HCT116 (cell line): Measurements from ENCODE around the gene ZNF496. TPM values are rescaled to one million over a fixed set of nuclear protein-coding genes. Genes with fewer than 3 reads are reported as not detected.

Experiments used
- ATAC-seq: fragments of 200-7000 bp; cut with Tn5 transposase; 2 replicates; pipeline ENCODE4 v1.9.1; 2020; ENCODE audit warnings: mild to moderate bottlenecking, moderate library complexity
- BruUV-seq: library from RNA; stranded (reverse); fragments of 400-500 nt; replicated peaks from 2 replicates; lab custom pipeline; 2021; lab: Mats Ljungman, UMichigan
- CTCF ChIA-PET: fragments of 300-600 bp; sonication (Branson Sonifier 250); formaldehyde crosslinking; loops from one replicate; lab custom pipeline; 2021; ENCODE audit warnings: antibody characterized with exemption; lab: Charles Lee
- POLR2A ChIA-PET: fragments of 300-600, 350-600 bp; sonication (Branson Sonifier 250); formaldehyde crosslinking; loops from one replicate; lab custom pipeline; 2021; ENCODE audit warnings: antibody characterized with exemption; lab: Charles Lee
- RAD21 ChIA-PET, 2 experiments: fragments of 300-600 bp; sonication (Branson Sonifier 250); formaldehyde crosslinking; loops; one replicate each; lab custom pipeline; 2023; ENCODE audit warnings: low total read pairs in 2 of 2; ENCODE audit not compliant: uncharacterized antibody in 2 of 2, unreplicated experiment in 2 of 2, low non-redundant PET in 1 of 2; lab: Charles Lee
- DNase-seq: peaks from one replicate; pipeline ENCODE4 v3.0.0-alpha.2; 2010; ENCODE audit warnings: low read depth, low spot score
- H2AFZ ChIP-seq: fragments of 200-600 bp; shearing (Covaris generic), sonication (generic); 2 replicates; pipeline ENCODE4 v1.6.1; 2017; ENCODE audit warnings: low read depth, mixed run types, mixed read lengths, antibody characterized with exemption, low read length; ENCODE audit not compliant: poor library complexity, severe bottlenecking
- H3K27ac ChIP-seq: 2 replicates; pipeline ENCODE4 v1.5.1; 2012; ENCODE audit warnings: low read depth, low read length
- H3K27me3 ChIP-seq: fragments of 200-600 bp; sonication (generic); 2 replicates; pipeline ENCODE4 v1.6.1; 2016; ENCODE audit warnings: mixed run types, low read length, mixed read lengths; ENCODE audit not compliant: insufficient read depth
- H3K36me3 ChIP-seq, 2 experiments: fragments of 200-500 bp in 1 of 2; fragments of 200-600 bp in 1 of 2; sonication (Bioruptor generic) in 1 of 2; sonication (generic) in 1 of 2; 2 replicates each; pipeline versions ENCODE4 v1.5.1 to v1.6.1; 2014 to 2016; ENCODE audit warnings: low read length in 2 of 2, inconsistent platforms in 1 of 2, mixed read lengths in 1 of 2, mixed run types in 1 of 2; ENCODE audit not compliant: insufficient read depth in 2 of 2, control insufficient read depth in 1 of 2
- H3K4me1 ChIP-seq, 2 experiments: fragments of 200-600 bp in 1 of 2; sonication (generic) in 1 of 2; 2 replicates each; pipeline versions ENCODE4 v1.5.1 to v1.6.1; 2012 to 2017; ENCODE audit warnings: low read length in 2 of 2, inconsistent platforms in 1 of 2, mild to moderate bottlenecking in 1 of 2, mixed read lengths in 1 of 2, mixed run types in 1 of 2, moderate library complexity in 1 of 2; ENCODE audit not compliant: insufficient read depth in 2 of 2, control insufficient read depth in 1 of 2
- H3K4me2 ChIP-seq: fragments of 200-600 bp; sonication (generic); 2 replicates; pipeline ENCODE4 v1.6.1; 2017; ENCODE audit warnings: mixed run types, low read length, mixed read lengths
- H3K4me3 ChIP-seq, 2 experiments: fragments of 200-600 bp in 1 of 2; sonication (generic) in 1 of 2; replicated peaks in 1 of 2; 2 replicates each; pipeline ENCODE4 v1.5.1; 2011 to 2016; ENCODE audit warnings: low read length in 2 of 2, control low read depth in 1 of 2, low read depth in 1 of 2, mild to moderate bottlenecking in 1 of 2, mixed read lengths in 1 of 2, mixed run types in 1 of 2
- H3K79me2 ChIP-seq: fragments of 200-600 bp; sonication (generic); 2 replicates; pipeline ENCODE4 v1.6.1; 2017; ENCODE audit warnings: mild to moderate bottlenecking, mixed run types, low read length, moderate library complexity, mixed read lengths; ENCODE audit not compliant: insufficient read depth
- H3K9ac ChIP-seq: fragments of 200-600 bp; sonication (generic); 2 replicates; pipeline ENCODE4 v1.6.1; 2016; ENCODE audit warnings: low read length, mixed read lengths
- H3K9me2 ChIP-seq: fragments of 200-600 bp; sonication (generic), shearing (Covaris generic); 2 replicates; pipeline ENCODE4 v1.6.1; 2017; ENCODE audit warnings: mixed run types, mild to moderate bottlenecking, moderate library complexity; ENCODE audit not compliant: insufficient read depth
- H3K9me3 ChIP-seq, 2 experiments: fragments of 200-500 bp in 1 of 2; fragments of 200-600 bp in 1 of 2; sonication (Bioruptor generic) in 1 of 2; sonication (generic) in 1 of 2; 2 replicates each; pipeline ENCODE4 v1.6.1; 2014 to 2017; ENCODE audit warnings: low read length in 2 of 2, mixed read lengths in 2 of 2, inconsistent platforms in 1 of 2, low read depth in 1 of 2, mild to moderate bottlenecking in 1 of 2, mixed run types in 1 of 2, moderate library complexity in 1 of 2; ENCODE audit not compliant: control insufficient read depth in 1 of 2, insufficient read depth in 1 of 2
- H4K20me1 ChIP-seq: fragments of 200-600 bp; sonication (generic), shearing (Covaris generic); 2 replicates; pipeline ENCODE4 v1.6.1; 2017; ENCODE audit warnings: mixed run types, mild to moderate bottlenecking, moderate library complexity; ENCODE audit not compliant: insufficient read depth
- CEBPB ChIP-seq: IDR thresholded peaks from 2 replicates; pipeline ENCODE4 v1.6.1; 2012; ENCODE audit warnings: low read depth
- EGR1 ChIP-seq: IDR thresholded peaks from 2 replicates; pipeline ENCODE4 v1.6.1; 2012; ENCODE audit warnings: low read depth
- ELF1 ChIP-seq: IDR thresholded peaks from 2 replicates; pipeline ENCODE4 v1.6.1; 2012; ENCODE audit warnings: low read depth, borderline replicate concordance
- EZH2 ChIP-seq: fragments of 200-600 bp; sonication (generic); IDR thresholded peaks from 2 replicates; pipeline ENCODE4 v1.6.1; 2017; ENCODE audit warnings: antibody characterized with exemption, mixed run types
- EZH2phosphoT487 ChIP-seq: fragments of 200-600 bp; IDR thresholded peaks from 2 replicates; pipeline ENCODE4 v1.6.1; 2018; ENCODE audit warnings: antibody characterized with exemption, borderline replicate concordance
- POLR2A ChIP-seq: IDR thresholded peaks from 2 replicates; pipeline ENCODE4 v1.7.0; 2011; ENCODE audit warnings: borderline replicate concordance; ENCODE audit not compliant: insufficient read depth, insufficient read length; ENCODE audit errors: extremely low read depth
- POLR2AphosphoS5 ChIP-seq: IDR thresholded peaks from 2 replicates; pipeline ENCODE4 v1.6.1; 2011; ENCODE audit warnings: mild to moderate bottlenecking, low read depth, low read length, moderate library complexity
- RAD21 ChIP-seq: IDR thresholded peaks from 2 replicates; pipeline ENCODE4 v1.6.1; 2012; ENCODE audit warnings: low read depth, mild to moderate bottlenecking
- SIN3A ChIP-seq: IDR thresholded peaks from 2 replicates; pipeline ENCODE4 v1.6.1; 2012; ENCODE audit warnings: low read depth
- SP1 ChIP-seq: IDR thresholded peaks from 2 replicates; pipeline ENCODE4 v1.6.1; 2012; ENCODE audit warnings: low read depth
- SRF ChIP-seq: IDR thresholded peaks from 2 replicates; pipeline ENCODE4 v1.6.1; 2012; ENCODE audit warnings: low read depth
- YY1 ChIP-seq: IDR thresholded peaks from 2 replicates; pipeline ENCODE4 v1.6.1; 2011; ENCODE audit warnings: low read length, low read depth, moderate library complexity, mild to moderate bottlenecking; ENCODE audit not compliant: insufficient replicate concordance; ENCODE audit errors: extremely low read depth
- ZFX ChIP-seq: fragments of 450-650 bp; IDR thresholded peaks from 2 replicates; pipeline ENCODE4 v1.6.1; 2017
- ZNF274 ChIP-seq: fragments of 200-500 bp; sonication (Bioruptor generic); IDR thresholded peaks from 2 replicates; pipeline ENCODE4 v1.6.1; 2014; ENCODE audit warnings: mild to moderate bottlenecking, low read depth, low read length, inconsistent platforms
- intact Hi-C: fragments of 100-400 bp; cut with micrococcal nuclease; formaldehyde crosslinking; loops from 2 replicates; pipeline ENCODE4 v1.10.0; 2022
- total RNA-seq: library from RNA; stranded (reverse); gene quantifications from one replicate; pipeline ENCODE4 v1.2.1, GENCODE V29; 2021; ENCODE audit not compliant: unreplicated experiment
- TF ChIP-seq, protein P1 (sequence below): IDR thresholded peaks from 2 replicates; pipeline ENCODE4 v1.6.1; 2012
- TF ChIP-seq, protein P2 (sequence below): IDR thresholded peaks from 2 replicates; pipeline ENCODE4 v1.6.1; 2011; ENCODE audit warnings: mild to moderate bottlenecking, low read length, moderate library complexity; ENCODE audit not compliant: insufficient replicate concordance; ENCODE audit errors: extremely low read depth
- TF ChIP-seq, protein P3 (sequence below), 3 experiments: fragments of 200-600 bp in 1 of 3; sonication (generic) in 1 of 3; IDR thresholded peaks in 2 of 3; conservative IDR thresholded peaks in 1 of 3; 2 replicates each; pipeline ENCODE4 v1.5.1; 2012 to 2017; ENCODE audit warnings: low read depth in 2 of 3, low read length in 2 of 3, antibody characterized with exemption in 1 of 3, borderline replicate concordance in 1 of 3, control low read depth in 1 of 3, mild to moderate bottlenecking in 1 of 3, mixed read lengths in 1 of 3, mixed run types in 1 of 3, moderate library complexity in 1 of 3; ENCODE audit not compliant: insufficient read depth in 1 of 3
- TF ChIP-seq, protein P4 (sequence below): IDR thresholded peaks from 2 replicates; pipeline ENCODE4 v1.6.1; 2012; ENCODE audit warnings: low read depth

Gene ZNF496
- total RNA-seq, 1 experiment from 2014 or later = 37.4 TPM

DNA sequence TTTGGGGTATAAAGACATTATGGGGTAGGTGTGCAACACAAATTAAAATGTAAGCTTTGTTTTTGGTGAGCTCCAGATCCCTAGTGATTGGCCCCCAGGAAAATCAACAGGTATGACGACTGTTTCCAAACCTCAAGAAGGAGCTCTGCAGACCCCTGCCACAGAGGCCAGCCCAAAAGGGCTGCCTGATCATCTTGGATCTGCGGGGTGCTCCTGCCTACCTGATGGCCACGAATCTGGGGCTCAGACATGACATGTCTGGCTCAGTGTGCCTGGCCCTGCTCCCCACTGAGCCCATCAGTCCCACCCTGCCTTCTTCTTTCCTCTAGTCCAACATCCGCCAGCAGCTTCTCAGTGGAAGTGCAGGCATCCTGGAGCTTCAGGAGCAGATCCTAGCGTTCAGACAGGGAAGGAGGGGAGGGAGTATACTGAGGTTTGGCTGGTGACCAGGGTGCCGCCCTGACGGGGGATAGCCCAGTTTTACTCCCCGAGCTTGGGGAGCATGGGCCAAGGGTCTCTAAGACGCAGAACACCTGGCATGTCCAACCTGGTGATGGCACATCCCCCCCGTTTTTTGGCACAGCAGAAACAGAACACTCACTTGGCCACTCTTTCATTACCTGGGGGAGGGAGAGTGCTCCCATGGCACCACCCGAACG, 31.8 kb downstream of the ZNF496 start:
- Histone ChIP-seq H3K27me3 (no peaks in the 10 kb centered on the region), H3K4me1 (no peaks in the 10 kb centered on the region), H3K9me3 (no peaks in the 10 kb centered on the region), H3K9me2 (no peaks in the 10 kb centered on the region), H3K4me2 (no peak overlapping the region), H3K9ac (no peak overlapping the region), H3K36me3 (peaks cover 15 to 18% of the 10 kb centered on the region in 2 experiments; a peak in 3 of 4 replicates), H2AFZ (no peak overlapping the region), H3K27ac (no peak overlapping the region), H3K79me2 (no peaks in the 10 kb centered on the region), H4K20me1 (no peaks in the 10 kb centered on the region), H3K4me3 (no peak overlapping the region)
- no peak for ATAC-seq
- ChIA-PET CTCF (no interaction called here), RAD21 (no interaction called here), POLR2A (no interaction called here)
- TF ChIP-seq, protein P1, sequence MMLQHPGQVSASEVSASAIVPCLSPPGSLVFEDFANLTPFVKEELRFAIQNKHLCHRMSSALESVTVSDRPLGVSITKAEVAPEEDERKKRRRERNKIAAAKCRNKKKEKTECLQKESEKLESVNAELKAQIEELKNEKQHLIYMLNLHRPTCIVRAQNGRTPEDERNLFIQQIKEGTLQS = no peak
- TF ChIP-seq EZH2phosphoT487 (no peak), POLR2AphosphoS5 (no peak), CEBPB (no peak), POLR2A (no peak), ZFX (no peak), EGR1 (no peak), ELF1 (no peak), EZH2 (no peak), SIN3A (no peak), YY1 (no peak), SRF (no peak), RAD21 (no peak), SP1 (no peak), ZNF274 (no peak)
- TF ChIP-seq, protein P2, sequence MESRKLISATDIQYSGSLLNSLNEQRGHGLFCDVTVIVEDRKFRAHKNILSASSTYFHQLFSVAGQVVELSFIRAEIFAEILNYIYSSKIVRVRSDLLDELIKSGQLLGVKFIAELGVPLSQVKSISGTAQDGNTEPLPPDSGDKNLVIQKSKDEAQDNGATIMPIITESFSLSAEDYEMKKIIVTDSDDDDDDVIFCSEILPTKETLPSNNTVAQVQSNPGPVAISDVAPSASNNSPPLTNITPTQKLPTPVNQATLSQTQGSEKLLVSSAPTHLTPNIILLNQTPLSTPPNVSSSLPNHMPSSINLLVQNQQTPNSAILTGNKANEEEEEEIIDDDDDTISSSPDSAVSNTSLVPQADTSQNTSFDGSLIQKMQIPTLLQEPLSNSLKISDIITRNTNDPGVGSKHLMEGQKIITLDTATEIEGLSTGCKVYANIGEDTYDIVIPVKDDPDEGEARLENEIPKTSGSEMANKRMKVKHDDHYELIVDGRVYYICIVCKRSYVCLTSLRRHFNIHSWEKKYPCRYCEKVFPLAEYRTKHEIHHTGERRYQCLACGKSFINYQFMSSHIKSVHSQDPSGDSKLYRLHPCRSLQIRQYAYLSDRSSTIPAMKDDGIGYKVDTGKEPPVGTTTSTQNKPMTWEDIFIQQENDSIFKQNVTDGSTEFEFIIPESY = no peak
- TF ChIP-seq, protein P3, sequence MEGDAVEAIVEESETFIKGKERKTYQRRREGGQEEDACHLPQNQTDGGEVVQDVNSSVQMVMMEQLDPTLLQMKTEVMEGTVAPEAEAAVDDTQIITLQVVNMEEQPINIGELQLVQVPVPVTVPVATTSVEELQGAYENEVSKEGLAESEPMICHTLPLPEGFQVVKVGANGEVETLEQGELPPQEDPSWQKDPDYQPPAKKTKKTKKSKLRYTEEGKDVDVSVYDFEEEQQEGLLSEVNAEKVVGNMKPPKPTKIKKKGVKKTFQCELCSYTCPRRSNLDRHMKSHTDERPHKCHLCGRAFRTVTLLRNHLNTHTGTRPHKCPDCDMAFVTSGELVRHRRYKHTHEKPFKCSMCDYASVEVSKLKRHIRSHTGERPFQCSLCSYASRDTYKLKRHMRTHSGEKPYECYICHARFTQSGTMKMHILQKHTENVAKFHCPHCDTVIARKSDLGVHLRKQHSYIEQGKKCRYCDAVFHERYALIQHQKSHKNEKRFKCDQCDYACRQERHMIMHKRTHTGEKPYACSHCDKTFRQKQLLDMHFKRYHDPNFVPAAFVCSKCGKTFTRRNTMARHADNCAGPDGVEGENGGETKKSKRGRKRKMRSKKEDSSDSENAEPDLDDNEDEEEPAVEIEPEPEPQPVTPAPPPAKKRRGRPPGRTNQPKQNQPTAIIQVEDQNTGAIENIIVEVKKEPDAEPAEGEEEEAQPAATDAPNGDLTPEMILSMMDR (IDR thresholded peaks at IDR 0.05 in 2 of 3, conservative IDR thresholded peaks at IDR 0.05 in 1 of 3; ENCODE audit: borderline replicate concordance in 1 of 3, insufficient read depth in 1 of 3, low read depth in 2 of 3, low read length in 2 of 3) = no peak
- TF ChIP-seq, protein P4, sequence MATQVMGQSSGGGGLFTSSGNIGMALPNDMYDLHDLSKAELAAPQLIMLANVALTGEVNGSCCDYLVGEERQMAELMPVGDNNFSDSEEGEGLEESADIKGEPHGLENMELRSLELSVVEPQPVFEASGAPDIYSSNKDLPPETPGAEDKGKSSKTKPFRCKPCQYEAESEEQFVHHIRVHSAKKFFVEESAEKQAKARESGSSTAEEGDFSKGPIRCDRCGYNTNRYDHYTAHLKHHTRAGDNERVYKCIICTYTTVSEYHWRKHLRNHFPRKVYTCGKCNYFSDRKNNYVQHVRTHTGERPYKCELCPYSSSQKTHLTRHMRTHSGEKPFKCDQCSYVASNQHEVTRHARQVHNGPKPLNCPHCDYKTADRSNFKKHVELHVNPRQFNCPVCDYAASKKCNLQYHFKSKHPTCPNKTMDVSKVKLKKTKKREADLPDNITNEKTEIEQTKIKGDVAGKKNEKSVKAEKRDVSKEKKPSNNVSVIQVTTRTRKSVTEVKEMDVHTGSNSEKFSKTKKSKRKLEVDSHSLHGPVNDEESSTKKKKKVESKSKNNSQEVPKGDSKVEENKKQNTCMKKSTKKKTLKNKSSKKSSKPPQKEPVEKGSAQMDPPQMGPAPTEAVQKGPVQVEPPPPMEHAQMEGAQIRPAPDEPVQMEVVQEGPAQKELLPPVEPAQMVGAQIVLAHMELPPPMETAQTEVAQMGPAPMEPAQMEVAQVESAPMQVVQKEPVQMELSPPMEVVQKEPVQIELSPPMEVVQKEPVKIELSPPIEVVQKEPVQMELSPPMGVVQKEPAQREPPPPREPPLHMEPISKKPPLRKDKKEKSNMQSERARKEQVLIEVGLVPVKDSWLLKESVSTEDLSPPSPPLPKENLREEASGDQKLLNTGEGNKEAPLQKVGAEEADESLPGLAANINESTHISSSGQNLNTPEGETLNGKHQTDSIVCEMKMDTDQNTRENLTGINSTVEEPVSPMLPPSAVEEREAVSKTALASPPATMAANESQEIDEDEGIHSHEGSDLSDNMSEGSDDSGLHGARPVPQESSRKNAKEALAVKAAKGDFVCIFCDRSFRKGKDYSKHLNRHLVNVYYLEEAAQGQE = no peak
- intact Hi-C loops = no loop called here
- BruUV-seq = no TSS peak
- DNase-seq = no peak
